Hepatocyte (in vitro differentiated cells): Measurements from ENCODE around the gene TNFSF15.

Experiments
- EZH2 ChIP-seq: fragments of 200-600 bp; sonication (generic); IDR thresholded peaks from 2 replicates; pipeline ENCODE4 v1.6.1; 2016; ENCODE audit warnings: antibody characterized with exemption, mild to moderate bottlenecking, borderline replicate concordance
- EZH2phosphoT487 ChIP-seq: fragments of 200-600 bp; sonication (generic); IDR thresholded peaks from one replicate; pipeline ENCODE4 v1.6.1; 2018; ENCODE audit warnings: antibody characterized with exemption, mild to moderate bottlenecking, low read depth, moderate library complexity; ENCODE audit not compliant: unreplicated experiment, severe bottlenecking
- TF ChIP-seq, protein P1 (sequence below): fragments of 200-600 bp; sonication (generic); IDR thresholded peaks from 2 replicates; pipeline ENCODE4 v1.5.1; 2016; ENCODE audit warnings: antibody characterized with exemption, mild to moderate bottlenecking; ENCODE audit not compliant: poor library complexity

- TF ChIP-seq, protein P1, sequence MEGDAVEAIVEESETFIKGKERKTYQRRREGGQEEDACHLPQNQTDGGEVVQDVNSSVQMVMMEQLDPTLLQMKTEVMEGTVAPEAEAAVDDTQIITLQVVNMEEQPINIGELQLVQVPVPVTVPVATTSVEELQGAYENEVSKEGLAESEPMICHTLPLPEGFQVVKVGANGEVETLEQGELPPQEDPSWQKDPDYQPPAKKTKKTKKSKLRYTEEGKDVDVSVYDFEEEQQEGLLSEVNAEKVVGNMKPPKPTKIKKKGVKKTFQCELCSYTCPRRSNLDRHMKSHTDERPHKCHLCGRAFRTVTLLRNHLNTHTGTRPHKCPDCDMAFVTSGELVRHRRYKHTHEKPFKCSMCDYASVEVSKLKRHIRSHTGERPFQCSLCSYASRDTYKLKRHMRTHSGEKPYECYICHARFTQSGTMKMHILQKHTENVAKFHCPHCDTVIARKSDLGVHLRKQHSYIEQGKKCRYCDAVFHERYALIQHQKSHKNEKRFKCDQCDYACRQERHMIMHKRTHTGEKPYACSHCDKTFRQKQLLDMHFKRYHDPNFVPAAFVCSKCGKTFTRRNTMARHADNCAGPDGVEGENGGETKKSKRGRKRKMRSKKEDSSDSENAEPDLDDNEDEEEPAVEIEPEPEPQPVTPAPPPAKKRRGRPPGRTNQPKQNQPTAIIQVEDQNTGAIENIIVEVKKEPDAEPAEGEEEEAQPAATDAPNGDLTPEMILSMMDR = no peak
- no peak for TF ChIP-seq EZH2phosphoT487
- TF ChIP-seq EZH2 = no peak
Measured at GRCh38 chr9:114855488-114855887, 49.6 kb upstream of the TNFSF15 start.
